ENCODE data around the gene BCL11B.

Gene BCL11B

GRCh38 chr14:99159341-99160340 is 112.4 kb downstream of the BCL11B start:
- no peak for DNase-seq (ENCODE audit: low spot score)

GRCh38 chr14:99158646-99159165 is 113.3 kb downstream of the BCL11B start:
- DNase-seq (ENCODE audit: low spot score) = no peak

- DNase-seq (ENCODE audit: low spot score) = no peak
Measured at GRCh38 chr14:99158150-99158549, 113.8 kb downstream of the BCL11B start.

- no peak for DNase-seq (ENCODE audit: low spot score)
Measured at GRCh38 chr14:99157676-99158075, 114.3 kb downstream of the BCL11B start.

GRCh38 chr14:99157246-99157645 is 114.8 kb downstream of the BCL11B start:
- no peak for DNase-seq (ENCODE audit: low spot score)

- DNase-seq (ENCODE audit: low spot score) = no peak
Measured at GRCh38 chr14:99156814-99157213, 115.2 kb downstream of the BCL11B start.

- no peak for DNase-seq (ENCODE audit: low spot score)
Measured at GRCh38 chr14:99156090-99156425, 115.9 kb downstream of the BCL11B start.

- DNase-seq (ENCODE audit: low spot score) = no peak
Measured at GRCh38 chr14:99155173-99156089, 116.6 kb downstream of the BCL11B start.

GRCh38 chr14:99150236-99150635 is 121.8 kb downstream of the BCL11B start:
- DNase-seq (ENCODE audit: low spot score) = no peak

- DNase-seq (ENCODE audit: low spot score) = no peak
Measured at GRCh38 chr14:99148861-99149610, 123.0 kb downstream of the BCL11B start.

GRCh38 chr14:99148131-99148530 is 123.9 kb downstream of the BCL11B start:
- no peak for DNase-seq (ENCODE audit: low spot score)

- DNase-seq (ENCODE audit: low spot score) = no peak
Measured at GRCh38 chr14:99147366-99147740, 124.6 kb downstream of the BCL11B start.

GRCh38 chr14:99146616-99147365 is 125.2 kb downstream of the BCL11B start:
- DNase-seq (ENCODE audit: low spot score) = no peak

GRCh38 chr14:99145307-99145706 is 126.7 kb downstream of the BCL11B start:
- no peak for DNase-seq (ENCODE audit: low spot score)

- no peak for DNase-seq (ENCODE audit: low spot score)
Measured at GRCh38 chr14:99143793-99144192, 128.2 kb downstream of the BCL11B start.

GRCh38 chr14:99143126-99143525 is 128.9 kb downstream of the BCL11B start:
- DNase-seq (ENCODE audit: low spot score) = no peak

- no peak for DNase-seq (ENCODE audit: low spot score)
Measured at GRCh38 chr14:99141236-99141635, 130.8 kb downstream of the BCL11B start.

- DNase-seq (ENCODE audit: low spot score) = no peak
Measured at GRCh38 chr14:99138999-99139865, 132.8 kb downstream of the BCL11B start.

- no peak for DNase-seq (ENCODE audit: low spot score)
Measured at GRCh38 chr14:99137913-99138571, 134.0 kb downstream of the BCL11B start.

Measured in cerebellar cortex (tissue), 1 donor.